Stimulated activated CD4-positive, alpha-beta T cell treated with anti-CD3 and anti-CD28 coated beads, Interleukin-1b, Interleukin-23, amount 100 ng/mL, for 4 hours (primary cell): ENCODE measurements around the gene ST6GAL1.
"Not testable (repeated sequence)": the region's sequence is repeated elsewhere in the genome, so short reads cannot be mapped to it uniquely, and the experiment has no call there.

Experiments used
- DNase-seq, 2 donors: peaks; one replicate each; pipeline ENCODE4 v3.0.0-alpha.2; 2020; ENCODE audit warnings: low read depth in 2 of 2

Gene ST6GAL1

GRCh38 chr3:186940967-186941366 lies 10.6 kb downstream of the ST6GAL1 start:
- DNase-seq: no peak

- no peak for DNase-seq
Measured at GRCh38 chr3:186942168-186942567, 11.8 kb downstream of the ST6GAL1 start.

- no peak for DNase-seq
Measured at GRCh38 chr3:186945255-186945823, 15.0 kb downstream of the ST6GAL1 start.

- no peak for DNase-seq
Measured at GRCh38 chr3:186946756-186947375, 16.5 kb downstream of the ST6GAL1 start.

- no peak for DNase-seq
Measured at GRCh38 chr3:186949281-186949982, 19.1 kb downstream of the ST6GAL1 start.

- no peak for DNase-seq
Measured at GRCh38 chr3:186950402-186951093, 20.2 kb downstream of the ST6GAL1 start.

GRCh38 chr3:186951640-186952552 lies 21.6 kb downstream of the ST6GAL1 start:
- no peak for DNase-seq

- DNase-seq: no peak
Measured at GRCh38 chr3:186953011-186953487, 22.7 kb downstream of the ST6GAL1 start.

GRCh38 chr3:186953992-186954699 lies 23.8 kb downstream of the ST6GAL1 start:
- DNase-seq: not testable (repeated sequence)

- no peak for DNase-seq
Measured at GRCh38 chr3:186955898-186956696, 25.8 kb downstream of the ST6GAL1 start.

- DNase-seq: no peak
Measured at GRCh38 chr3:186959029-186959624, 28.8 kb downstream of the ST6GAL1 start.

GRCh38 chr3:186960347-186960746 lies 30.0 kb downstream of the ST6GAL1 start:
- DNase-seq: no peak

- no peak for DNase-seq
Measured at GRCh38 chr3:186962445-186962844, 32.1 kb downstream of the ST6GAL1 start.

- no peak for DNase-seq
Measured at GRCh38 chr3:186963636-186964035, 33.3 kb downstream of the ST6GAL1 start.

GRCh38 chr3:186964071-186964470 lies 33.7 kb downstream of the ST6GAL1 start:
- no peak for DNase-seq

GRCh38 chr3:186964616-186965015 lies 34.3 kb downstream of the ST6GAL1 start:
- DNase-seq: no peak

GRCh38 chr3:186965141-186965879 lies 35.0 kb downstream of the ST6GAL1 start:
- no peak for DNase-seq

GRCh38 chr3:186966406-186966805 lies 36.1 kb downstream of the ST6GAL1 start:
- DNase-seq: no peak

GRCh38 chr3:186967236-186967635 lies 36.9 kb downstream of the ST6GAL1 start:
- DNase-seq: not testable (repeated sequence)
